EH (cell line): ENCODE data around the gene LCN15.
"Not testable (repeated sequence)": the region's sequence is repeated elsewhere in the genome, so short reads cannot be mapped to it uniquely, and the experiment has no call there.

Experiments used
- DNase-seq: peaks from one replicate; pipeline ENCODE4 v3.0.0-alpha.2; 2015; ENCODE audit warnings: low read depth

The LCN15 gene

GRCh38 chr9:136755302-136756133 lies 8.8 kb downstream of the LCN15 start:
- not testable (repeated sequence) for DNase-seq

GRCh38 chr9:136754626-136755301 lies 9.6 kb downstream of the LCN15 start:
- no peak for DNase-seq

GRCh38 chr9:136754059-136754572 lies 10.2 kb downstream of the LCN15 start:
- no peak for DNase-seq

- no peak for DNase-seq
Measured at GRCh38 chr9:136753371-136754058, 10.8 kb downstream of the LCN15 start.

GRCh38 chr9:136751814-136752213 lies 12.5 kb downstream of the LCN15 start:
- no peak for DNase-seq

- DNase-seq: no peak
Measured at GRCh38 chr9:136751244-136751643, 13.1 kb downstream of the LCN15 start.

GRCh38 chr9:136750526-136750925 lies 13.8 kb downstream of the LCN15 start:
- no peak for DNase-seq

GRCh38 chr9:136748666-136749611 lies 15.4 kb downstream of the LCN15 start:
- DNase-seq: no peak

GRCh38 chr9:136748201-136748600 lies 16.1 kb downstream of the LCN15 start, which contains the start of gene LCN6:
TSS of gene LCN6 (minus strand) at chr9:136748525. CDS start at chr9:136748483, 42 bp downstream.
- DNase-seq: no peak

GRCh38 chr9:136747161-136748060 lies 16.9 kb downstream of the LCN15 start:
- DNase-seq: no peak

- DNase-seq: no peak
Measured at GRCh38 chr9:136746621-136747020, 17.7 kb downstream of the LCN15 start.

GRCh38 chr9:136746155-136746490 lies 18.2 kb downstream of the LCN15 start:
- no peak for DNase-seq

- DNase-seq: no peak
Measured at GRCh38 chr9:136745389-136746154, 18.7 kb downstream of the LCN15 start.

GRCh38 chr9:136744773-136745172 lies 19.5 kb downstream of the LCN15 start:
- no peak for DNase-seq

- DNase-seq: no peak
Measured at GRCh38 chr9:136743639-136744211, 20.6 kb downstream of the LCN15 start.

GRCh38 chr9:136742591-136743391 lies 21.5 kb downstream of the LCN15 start, which contains the start of gene LCN10:
TSS of gene LCN10 (minus strand) at chr9:136742940. CDS start at chr9:136742903, 37 bp downstream.
- no peak for DNase-seq

- no peak for DNase-seq
Measured at GRCh38 chr9:136741883-136742571, 22.3 kb downstream of the LCN15 start.
